HG03095 (cell line): Measurements from ENCODE around the gene CD79A.
A peak's percentile ranks its signal among the peaks of the same experiment; 100 is the strongest.

Source experiments
- ATAC-seq: cut with Tn5 transposase; IDR thresholded peaks from one replicate; pipeline ENCODE4 v1.9.1; 2021; ENCODE audit warnings: moderate library complexity; ENCODE audit not compliant: unreplicated experiment

Gene CD79A

DNA sequence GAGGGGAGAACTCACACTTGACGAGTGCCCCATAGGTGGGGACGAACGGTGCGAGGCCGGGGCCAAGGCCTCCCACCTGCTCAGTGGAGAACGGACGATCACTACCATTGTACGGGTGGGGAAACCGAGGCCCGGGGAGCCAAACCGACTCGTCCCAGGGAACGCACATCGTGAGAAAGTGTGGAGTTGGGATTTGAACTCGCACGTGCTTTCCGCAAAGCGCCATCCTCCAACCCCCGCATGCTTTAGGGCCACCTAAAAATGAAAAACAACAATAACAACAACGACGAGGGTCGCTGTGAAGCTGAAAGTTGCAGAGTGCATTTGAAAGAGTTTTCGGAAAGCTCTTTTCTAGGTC, 6.4 kb downstream of the CD79A start:
- no peak for ATAC-seq

- ATAC-seq, result peak; percentile 73
Observed at GRCh38 chr19:41883821-41884733, 7.0 kb downstream of the CD79A start.

DNA sequence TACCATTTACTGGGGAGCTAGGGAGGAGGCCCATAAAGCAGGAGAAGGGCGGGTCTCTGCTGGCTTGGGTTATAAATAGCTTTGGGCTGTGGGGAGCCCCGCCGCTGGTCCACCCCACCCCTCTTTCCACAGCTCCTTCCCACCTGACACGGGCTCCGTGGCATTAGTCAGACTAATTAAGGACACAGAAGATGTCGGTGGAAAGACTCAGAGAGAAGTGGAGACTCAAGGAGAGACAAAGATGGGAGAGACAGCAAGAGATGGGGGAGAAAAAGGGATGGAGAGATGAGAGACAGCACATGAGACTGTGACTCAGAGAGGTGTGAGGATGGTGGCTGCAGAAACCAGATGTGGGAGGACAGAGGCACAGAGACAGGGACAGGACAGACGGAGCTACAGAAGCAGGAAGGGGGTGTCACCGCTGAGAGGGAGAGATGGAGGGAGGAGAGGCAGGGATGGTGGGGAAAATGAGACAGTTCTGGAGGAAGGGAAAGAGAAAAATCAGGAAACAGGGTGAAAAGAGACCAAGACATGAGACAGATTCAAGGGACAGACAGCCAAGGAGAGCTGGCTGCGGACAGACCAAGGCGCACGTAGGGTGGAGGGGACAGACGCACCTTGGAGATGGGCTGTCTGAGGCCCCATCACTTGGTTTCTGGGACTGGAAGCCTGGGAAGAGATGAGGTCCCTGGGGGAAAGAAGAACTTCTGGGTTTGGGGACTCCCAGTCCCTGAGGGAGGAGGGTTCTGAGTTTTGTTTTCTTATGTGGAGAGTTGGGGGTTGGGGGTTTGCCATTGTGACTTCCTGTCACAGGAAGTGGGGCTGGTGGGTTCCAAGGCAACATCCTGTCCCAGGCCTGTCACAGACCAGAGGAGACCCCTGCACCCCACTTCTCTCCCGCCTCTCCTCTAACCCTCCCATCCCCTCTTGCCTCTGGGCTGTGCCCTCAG, 10.0 kb downstream of the CD79A start:
- no peak for ATAC-seq

- no peak for ATAC-seq
Observed at GRCh38 chr19:41887711-41888382, 10.8 kb downstream of the CD79A start.

- no peak for ATAC-seq
Observed at GRCh38 chr19:41888926-41889325, 11.8 kb downstream of the CD79A start.

DNA sequence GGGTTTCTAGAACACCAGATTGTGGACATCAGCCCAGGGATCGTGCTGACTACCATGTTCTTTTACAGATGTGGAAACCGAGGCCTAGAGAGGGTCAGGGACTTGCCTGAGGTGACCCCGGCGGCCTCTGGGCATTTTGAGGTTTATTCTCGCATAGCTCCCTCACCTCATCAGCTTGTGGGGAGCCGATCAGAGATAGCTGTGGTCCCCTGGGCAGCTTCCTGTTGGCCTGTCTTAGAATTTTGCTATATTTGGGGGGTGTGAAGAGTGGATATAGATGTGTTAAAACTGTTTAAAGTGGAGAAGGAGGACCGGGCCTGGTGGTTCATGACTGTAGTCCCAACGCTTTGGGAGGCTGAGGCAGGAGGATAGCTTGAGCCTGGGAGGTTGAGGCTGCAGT, 12.8 kb downstream of the CD79A start:
- no peak for ATAC-seq

DNA sequence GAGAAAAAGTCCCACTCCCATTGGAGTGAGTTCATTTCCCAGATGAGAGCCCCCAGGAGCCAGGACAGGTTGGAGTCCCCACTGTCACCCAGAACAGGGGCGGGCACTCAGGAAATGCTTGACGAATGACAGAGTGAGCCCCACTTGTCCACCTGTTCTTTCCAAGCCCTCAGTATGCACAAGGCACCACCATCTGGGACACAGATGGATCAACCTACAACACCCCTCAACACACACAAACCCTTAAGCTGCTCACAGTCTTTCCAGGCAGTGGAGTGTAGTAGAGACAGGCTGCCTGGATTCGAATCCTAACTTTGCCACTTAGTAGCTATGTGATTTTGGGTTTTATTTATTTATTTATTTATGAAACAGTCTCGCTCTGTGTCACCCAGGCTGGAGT, 13.9 kb downstream of the CD79A start:
- ATAC-seq, result no peak

GRCh38 chr19:41892173-41892902, 15.3 kb downstream of the CD79A start:
- ATAC-seq, result no peak

GRCh38 chr19:41893899-41894298, 16.8 kb downstream of the CD79A start:
- ATAC-seq, result no peak

DNA sequence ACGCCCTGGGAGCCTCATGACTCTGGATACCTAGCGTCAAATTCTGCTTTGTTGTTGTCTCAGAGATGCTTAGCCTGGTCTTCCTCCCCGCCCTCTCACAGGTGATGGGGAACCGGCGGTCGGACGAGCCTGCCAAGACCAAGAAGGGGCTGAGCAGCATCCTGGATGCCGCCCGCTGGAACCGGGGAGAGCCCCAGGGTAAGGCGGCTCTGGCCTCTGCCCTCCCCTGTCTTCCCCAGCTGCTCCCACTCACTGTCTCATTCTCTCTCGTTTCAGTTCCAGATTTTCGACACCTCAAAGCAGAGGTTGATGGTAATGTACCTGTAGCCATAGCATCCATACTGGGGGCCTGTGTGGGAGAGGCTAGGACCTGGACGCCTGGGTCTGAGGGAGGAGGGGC, 17.3 kb downstream of the CD79A start:
- ATAC-seq, result no peak

GRCh38 chr19:41895745-41896580, 18.9 kb downstream of the CD79A start:
- ATAC-seq, result no peak

- ATAC-seq, result no peak
Observed at GRCh38 chr19:41896581-41896942, 19.5 kb downstream of the CD79A start.

- ATAC-seq, result no peak
Observed at GRCh38 chr19:41897181-41897580, 20.1 kb downstream of the CD79A start.

GRCh38 chr19:41897820-41898219, 20.7 kb downstream of the CD79A start:
- no peak for ATAC-seq

- no peak for ATAC-seq
Observed at GRCh38 chr19:41898235-41898634, 21.2 kb downstream of the CD79A start.

DNA sequence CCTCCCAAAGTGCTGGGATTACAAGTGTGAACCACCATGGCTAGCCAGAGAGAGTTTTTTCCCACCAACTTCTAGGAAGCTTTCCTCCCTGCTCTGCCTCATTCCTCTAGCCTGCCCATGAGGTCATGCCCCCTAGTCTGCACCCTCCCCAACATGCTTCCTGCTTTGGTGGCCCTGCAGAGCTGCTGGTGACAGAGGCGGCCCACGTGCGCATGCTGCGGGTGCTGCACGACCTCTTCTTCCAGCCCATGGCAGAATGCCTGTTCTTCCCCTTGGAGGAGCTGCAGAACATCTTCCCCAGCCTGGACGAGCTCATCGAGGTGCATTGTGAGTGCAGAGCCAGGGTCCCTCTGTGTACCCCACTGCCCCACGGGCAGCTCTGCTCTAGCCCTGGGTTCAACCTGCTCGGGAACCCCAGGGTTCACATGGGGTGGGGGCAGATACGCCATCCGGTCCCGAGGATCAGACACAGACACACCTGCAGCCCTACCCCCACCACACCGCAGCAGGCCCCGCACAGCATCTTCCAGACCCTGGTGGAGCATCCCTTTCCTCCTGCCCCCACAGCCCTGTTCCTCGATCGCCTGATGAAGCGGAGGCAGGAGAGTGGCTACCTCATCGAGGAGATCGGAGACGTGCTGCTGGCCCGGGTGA, 24.8 kb downstream of the CD79A start:
- no peak for ATAC-seq

DNA sequence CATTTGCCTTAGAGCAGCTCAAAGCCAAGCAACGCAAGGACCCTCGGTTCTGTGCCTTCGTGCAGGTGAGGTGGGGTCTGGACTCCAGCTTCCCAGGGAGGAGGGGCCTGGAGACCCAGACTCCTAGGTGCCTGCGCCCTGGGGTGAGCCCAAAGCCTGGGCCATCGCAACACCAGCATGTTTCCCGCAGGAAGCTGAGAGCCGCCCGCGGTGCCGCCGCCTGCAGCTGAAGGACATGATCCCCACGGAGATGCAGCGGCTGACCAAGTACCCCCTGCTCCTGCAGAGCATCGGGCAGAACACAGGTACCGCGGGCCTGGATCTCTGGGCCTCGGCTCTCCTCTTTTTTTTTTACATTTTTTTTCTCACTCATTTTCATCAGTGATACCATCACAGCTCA, 25.5 kb downstream of the CD79A start:
- no peak for ATAC-seq

- ATAC-seq, result no peak
Observed at GRCh38 chr19:41903193-41903953, 26.3 kb downstream of the CD79A start.
